SK-N-SH treated with all-trans-retinoic acid at 6 μM for 48 hours (cell line): ENCODE measurements around the gene HECTD4.

ENCODE experiments used
- ATAC-seq: fragments of 200-7000 bp; cut with Tn5 transposase; 3 replicates; pipeline ENCODE4 v1.9.1; 2020; ENCODE audit warnings: mild to moderate bottlenecking, moderate library complexity
- ARNTL ChIP-seq: fragments of 450-650 bp; formaldehyde crosslinking; IDR thresholded peaks from 2 replicates; pipeline ENCODE4 v1.5.0; 2020; ENCODE audit warnings: low read depth, mild to moderate bottlenecking, moderate library complexity, borderline replicate concordance
- BACH2 ChIP-seq: fragments of 250-450 bp; sonication (Bioruptor Pico); IDR thresholded peaks from 2 replicates; pipeline ENCODE4 v1.9.0; 2021; ENCODE audit warnings: mild to moderate bottlenecking, borderline replicate concordance
- CSRNP3 ChIP-seq: fragments of 250-450 bp; sonication (Bioruptor Pico); IDR thresholded peaks from 2 replicates; pipeline ENCODE4 v1.5.1; 2021; ENCODE audit warnings: mild to moderate bottlenecking, moderate library complexity
- ESRRG ChIP-seq: fragments of 250-450 bp; sonication (Bioruptor Pico); IDR thresholded peaks from 2 replicates; pipeline ENCODE4 v1.6.1; 2021; ENCODE audit warnings: mild to moderate bottlenecking
- GLIS3 ChIP-seq: fragments of 250-450 bp; sonication (Bioruptor Pico); IDR thresholded peaks from 2 replicates; pipeline ENCODE4 v1.5.0; 2020; ENCODE audit warnings: mild to moderate bottlenecking, moderate library complexity
- ISL1 ChIP-seq: fragments of 250-450 bp; sonication (Bioruptor Pico); IDR thresholded peaks from 2 replicates; pipeline ENCODE4 v2.1.2; 2022; ENCODE audit warnings: mild to moderate bottlenecking, moderate library complexity
- POU6F1 ChIP-seq: fragments of 250-450 bp; sonication (Bioruptor Pico); IDR thresholded peaks from 2 replicates; pipeline ENCODE4 v1.8.0; 2021; ENCODE audit warnings: low read depth, mild to moderate bottlenecking, moderate library complexity, borderline replicate concordance
- PPARA ChIP-seq: fragments of 250-450 bp; sonication (Bioruptor Pico); IDR thresholded peaks from 2 replicates; pipeline ENCODE4 v1.5.0; 2020; ENCODE audit warnings: mild to moderate bottlenecking, borderline replicate concordance
- RARB ChIP-seq: fragments of 250-450 bp; sonication (Bioruptor Pico); IDR thresholded peaks from 2 replicates; pipeline ENCODE4 v1.8.0; 2021; ENCODE audit warnings: mild to moderate bottlenecking, moderate library complexity
- SNAI2 ChIP-seq: fragments of 250-450 bp; sonication (Bioruptor Pico); IDR thresholded peaks from 2 replicates; pipeline ENCODE4 v1.5.0; 2020; ENCODE audit warnings: mild to moderate bottlenecking, moderate library complexity
- TCF4 ChIP-seq: fragments of 250-450 bp; sonication (Bioruptor Pico); IDR thresholded peaks from 2 replicates; pipeline ENCODE4 v1.8.0; 2021; ENCODE audit warnings: mild to moderate bottlenecking, moderate library complexity, borderline replicate concordance
- ZFP3 ChIP-seq: fragments of 250-450 bp; sonication (Bioruptor Pico); IDR thresholded peaks from 2 replicates; pipeline ENCODE4 v1.5.0; 2020; ENCODE audit warnings: mild to moderate bottlenecking, moderate library complexity
- ZFP30 ChIP-seq: fragments of 450-650 bp; formaldehyde crosslinking; IDR thresholded peaks from 2 replicates; pipeline ENCODE4 v1.5.0; 2022; ENCODE audit warnings: mild to moderate bottlenecking, moderate library complexity
- ZNF565 ChIP-seq: fragments of 450-650 bp; formaldehyde crosslinking; conservative IDR thresholded peaks from 2 replicates; pipeline ENCODE4 v1.5.0; 2020; ENCODE audit warnings: low read depth, mild to moderate bottlenecking, moderate library complexity
- ZNF70 ChIP-seq: fragments of 450-650 bp; formaldehyde crosslinking; IDR thresholded peaks from 2 replicates; pipeline ENCODE4 v1.5.0; 2020; ENCODE audit warnings: mild to moderate bottlenecking, moderate library complexity
- ZNF8 ChIP-seq: fragments of 450-650 bp; formaldehyde crosslinking; IDR thresholded peaks from 2 replicates; pipeline ENCODE4 v1.5.0; 2020; ENCODE audit warnings: mild to moderate bottlenecking, moderate library complexity
- TF ChIP-seq, protein P1 (sequence below): fragments of 250-450 bp; sonication (Bioruptor Pico); IDR thresholded peaks from 2 replicates; pipeline ENCODE4 v1.5.0; 2020; ENCODE audit warnings: mild to moderate bottlenecking, moderate library complexity
- TF ChIP-seq, protein P2 (sequence below): fragments of 250-450 bp; sonication (Bioruptor Pico); IDR thresholded peaks from 2 replicates; pipeline ENCODE4 v1.8.0; 2020; ENCODE audit warnings: mild to moderate bottlenecking, moderate library complexity, borderline replicate concordance

Gene HECTD4

GRCh38 chr12:112299704-112300103, 82.5 kb downstream of the HECTD4 start (continued):
- no peak for TF ChIP-seq POU6F1 (CRISPR knock-in tag)
- TF ChIP-seq ZFP3 (CRISPR knock-in tag), result no peak
- TF ChIP-seq ZNF70 (CRISPR knock-in tag), result no peak
- no peak for TF ChIP-seq CSRNP3 (CRISPR knock-in tag)
- TF ChIP-seq, protein P1, sequence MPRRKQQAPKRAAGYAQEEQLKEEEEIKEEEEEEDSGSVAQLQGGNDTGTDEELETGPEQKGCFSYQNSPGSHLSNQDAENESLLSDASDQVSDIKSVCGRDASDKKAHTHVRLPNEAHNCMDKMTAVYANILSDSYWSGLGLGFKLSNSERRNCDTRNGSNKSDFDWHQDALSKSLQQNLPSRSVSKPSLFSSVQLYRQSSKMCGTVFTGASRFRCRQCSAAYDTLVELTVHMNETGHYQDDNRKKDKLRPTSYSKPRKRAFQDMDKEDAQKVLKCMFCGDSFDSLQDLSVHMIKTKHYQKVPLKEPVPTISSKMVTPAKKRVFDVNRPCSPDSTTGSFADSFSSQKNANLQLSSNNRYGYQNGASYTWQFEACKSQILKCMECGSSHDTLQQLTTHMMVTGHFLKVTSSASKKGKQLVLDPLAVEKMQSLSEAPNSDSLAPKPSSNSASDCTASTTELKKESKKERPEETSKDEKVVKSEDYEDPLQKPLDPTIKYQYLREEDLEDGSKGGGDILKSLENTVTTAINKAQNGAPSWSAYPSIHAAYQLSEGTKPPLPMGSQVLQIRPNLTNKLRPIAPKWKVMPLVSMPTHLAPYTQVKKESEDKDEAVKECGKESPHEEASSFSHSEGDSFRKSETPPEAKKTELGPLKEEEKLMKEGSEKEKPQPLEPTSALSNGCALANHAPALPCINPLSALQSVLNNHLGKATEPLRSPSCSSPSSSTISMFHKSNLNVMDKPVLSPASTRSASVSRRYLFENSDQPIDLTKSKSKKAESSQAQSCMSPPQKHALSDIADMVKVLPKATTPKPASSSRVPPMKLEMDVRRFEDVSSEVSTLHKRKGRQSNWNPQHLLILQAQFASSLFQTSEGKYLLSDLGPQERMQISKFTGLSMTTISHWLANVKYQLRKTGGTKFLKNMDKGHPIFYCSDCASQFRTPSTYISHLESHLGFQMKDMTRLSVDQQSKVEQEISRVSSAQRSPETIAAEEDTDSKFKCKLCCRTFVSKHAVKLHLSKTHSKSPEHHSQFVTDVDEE (CRISPR knock-in tag), result no peak

- ATAC-seq, result no peak
- TF ChIP-seq ARNTL (no peak), BACH2 (CRISPR knock-in tag) (no peak), ESRRG (no peak), ZNF70 (CRISPR knock-in tag) (no peak), PPARA (CRISPR knock-in tag) (no peak), POU6F1 (CRISPR knock-in tag) (no peak), RARB (CRISPR knock-in tag) (no peak), ZNF8 (CRISPR knock-in tag) (no peak), GLIS3 (no peak)
- TF ChIP-seq, protein P1 (CRISPR knock-in tag), result no peak
Measured at GRCh38 chr12:112297188-112297587, 85.0 kb downstream of the HECTD4 start.

- no peak for ATAC-seq
- TF ChIP-seq POU6F1 (CRISPR knock-in tag) (no peak), ARNTL (no peak), BACH2 (CRISPR knock-in tag) (no peak), PPARA (CRISPR knock-in tag) (no peak), TCF4 (no peak), RARB (CRISPR knock-in tag) (no peak), GLIS3 (no peak), ZNF565 (CRISPR knock-in tag) (no peak), ZNF70 (CRISPR knock-in tag) (no peak), CSRNP3 (CRISPR knock-in tag) (no peak), SNAI2 (CRISPR knock-in tag) (no peak), ZFP30 (CRISPR knock-in tag) (no peak), ISL1 (no peak), ZNF8 (CRISPR knock-in tag) (no peak), ZFP3 (CRISPR knock-in tag) (no peak)
- TF ChIP-seq, protein P2, sequence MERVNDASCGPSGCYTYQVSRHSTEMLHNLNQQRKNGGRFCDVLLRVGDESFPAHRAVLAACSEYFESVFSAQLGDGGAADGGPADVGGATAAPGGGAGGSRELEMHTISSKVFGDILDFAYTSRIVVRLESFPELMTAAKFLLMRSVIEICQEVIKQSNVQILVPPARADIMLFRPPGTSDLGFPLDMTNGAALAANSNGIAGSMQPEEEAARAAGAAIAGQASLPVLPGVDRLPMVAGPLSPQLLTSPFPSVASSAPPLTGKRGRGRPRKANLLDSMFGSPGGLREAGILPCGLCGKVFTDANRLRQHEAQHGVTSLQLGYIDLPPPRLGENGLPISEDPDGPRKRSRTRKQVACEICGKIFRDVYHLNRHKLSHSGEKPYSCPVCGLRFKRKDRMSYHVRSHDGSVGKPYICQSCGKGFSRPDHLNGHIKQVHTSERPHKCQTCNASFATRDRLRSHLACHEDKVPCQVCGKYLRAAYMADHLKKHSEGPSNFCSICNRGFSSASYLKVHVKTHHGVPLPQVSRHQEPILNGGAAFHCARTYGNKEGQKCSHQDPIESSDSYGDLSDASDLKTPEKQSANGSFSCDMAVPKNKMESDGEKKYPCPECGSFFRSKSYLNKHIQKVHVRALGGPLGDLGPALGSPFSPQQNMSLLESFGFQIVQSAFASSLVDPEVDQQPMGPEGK (CRISPR knock-in tag), result no peak
Measured at GRCh38 chr12:112296183-112296582, 86.0 kb downstream of the HECTD4 start.
